HG02981 (cell line): ENCODE results near the gene MED15.
"Not testable (repeated sequence)": the region's sequence is repeated elsewhere in the genome, so short reads cannot be mapped to it uniquely, and the experiment has no call there.

Experiments used
- ATAC-seq: cut with Tn5 transposase; IDR thresholded peaks from one replicate; pipeline ENCODE4 v1.9.1; 2021; ENCODE audit warnings: mild to moderate bottlenecking, moderate library complexity; ENCODE audit not compliant: unreplicated experiment

Gene MED15

GRCh38 chr22:20619045-20619892 is 111.9 kb downstream of the MED15 start:
- ATAC-seq: no peak

GRCh38 chr22:20619893-20620194 is 112.4 kb downstream of the MED15 start:
- not testable (repeated sequence) for ATAC-seq

- no peak for ATAC-seq
Observed at GRCh38 chr22:20621162-20621561, 113.8 kb downstream of the MED15 start.

GRCh38 chr22:20622650-20623339 is 115.4 kb downstream of the MED15 start:
- ATAC-seq: no peak

- peak; percentile 77 for ATAC-seq
Observed at GRCh38 chr22:20624161-20624616, 116.8 kb downstream of the MED15 start.

- ATAC-seq: no peak
Observed at GRCh38 chr22:20625270-20625669, 117.9 kb downstream of the MED15 start.

GRCh38 chr22:20626811-20627210 is 119.4 kb downstream of the MED15 start:
- ATAC-seq: no peak

GRCh38 chr22:20627432-20627831 is 120.0 kb downstream of the MED15 start:
- ATAC-seq: no peak

GRCh38 chr22:20628081-20628939 is 120.9 kb downstream of the MED15 start:
- no peak for ATAC-seq

GRCh38 chr22:20629401-20629800 is 122.0 kb downstream of the MED15 start:
- ATAC-seq: no peak

- no peak for ATAC-seq
Observed at GRCh38 chr22:20630873-20631617, 123.6 kb downstream of the MED15 start.

GRCh38 chr22:20632082-20632481 is 124.7 kb downstream of the MED15 start:
- no peak for ATAC-seq

- no peak for ATAC-seq
Observed at GRCh38 chr22:20632518-20632917, 125.1 kb downstream of the MED15 start.

- ATAC-seq: no peak
Observed at GRCh38 chr22:20634560-20635226, 127.3 kb downstream of the MED15 start.

- ATAC-seq: no peak
Observed at GRCh38 chr22:20635227-20635591, 127.8 kb downstream of the MED15 start.

- ATAC-seq: no peak
Observed at GRCh38 chr22:20636075-20636812, 128.8 kb downstream of the MED15 start.

- ATAC-seq: no peak
Observed at GRCh38 chr22:20636945-20637344, 129.5 kb downstream of the MED15 start.
